Activated naive CD4-positive, alpha-beta T cell treated with anti-CD3 and anti-CD28 coated beads for 36 hours (primary cell): Measurements from ENCODE around the gene TGM2. TPM values are rescaled to one million over a fixed set of nuclear protein-coding genes. Genes with fewer than 3 reads are reported as not detected.

ENCODE experiments used
- CTCF ChIA-PET: fragments of 350-600 bp; sonication (Branson Sonifier 250); formaldehyde crosslinking; loops from one replicate; lab custom pipeline; 2021; ENCODE audit warnings: antibody characterized with exemption; lab: Charles Lee
- DNase-seq: peaks from one replicate; pipeline ENCODE4 v3.0.0-alpha.2; 2020
- H3K27ac Mint-ChIP-seq: one replicate; pipeline ENCODE4 v1.8.0; 2021; ENCODE audit warnings: mild to moderate bottlenecking, mixed read lengths
- H3K27me3 Mint-ChIP-seq: one replicate; pipeline ENCODE4 v1.8.0; 2021; ENCODE audit warnings: low read depth, mixed read lengths
- H3K36me3 Mint-ChIP-seq: one replicate; pipeline ENCODE4 v1.8.0; 2021; ENCODE audit warnings: low read depth, mixed read lengths
- H3K4me1 Mint-ChIP-seq: one replicate; pipeline ENCODE4 v1.8.0; 2021; ENCODE audit warnings: low read depth, mixed read lengths
- H3K4me3 Mint-ChIP-seq: one replicate; pipeline ENCODE4 v1.8.0; 2021; ENCODE audit warnings: mild to moderate bottlenecking, moderate library complexity, mixed read lengths
- H3K9me3 Mint-ChIP-seq: one replicate; pipeline ENCODE4 v1.8.0; 2021; ENCODE audit warnings: mixed read lengths
- intact Hi-C: fragments of 100-400 bp; cut with micrococcal nuclease; formaldehyde crosslinking; loops from one replicate; pipeline ENCODE4 v1.15.1; 2023
- total RNA-seq, 2 experiments: library from RNA; stranded (reverse); gene quantifications; one replicate each; pipeline ENCODE4 v1.2.3, GENCODE V29; 2021

TGM2 gene
- total RNA-seq, 2 experiments from 2014 or later, result not detected

DNA sequence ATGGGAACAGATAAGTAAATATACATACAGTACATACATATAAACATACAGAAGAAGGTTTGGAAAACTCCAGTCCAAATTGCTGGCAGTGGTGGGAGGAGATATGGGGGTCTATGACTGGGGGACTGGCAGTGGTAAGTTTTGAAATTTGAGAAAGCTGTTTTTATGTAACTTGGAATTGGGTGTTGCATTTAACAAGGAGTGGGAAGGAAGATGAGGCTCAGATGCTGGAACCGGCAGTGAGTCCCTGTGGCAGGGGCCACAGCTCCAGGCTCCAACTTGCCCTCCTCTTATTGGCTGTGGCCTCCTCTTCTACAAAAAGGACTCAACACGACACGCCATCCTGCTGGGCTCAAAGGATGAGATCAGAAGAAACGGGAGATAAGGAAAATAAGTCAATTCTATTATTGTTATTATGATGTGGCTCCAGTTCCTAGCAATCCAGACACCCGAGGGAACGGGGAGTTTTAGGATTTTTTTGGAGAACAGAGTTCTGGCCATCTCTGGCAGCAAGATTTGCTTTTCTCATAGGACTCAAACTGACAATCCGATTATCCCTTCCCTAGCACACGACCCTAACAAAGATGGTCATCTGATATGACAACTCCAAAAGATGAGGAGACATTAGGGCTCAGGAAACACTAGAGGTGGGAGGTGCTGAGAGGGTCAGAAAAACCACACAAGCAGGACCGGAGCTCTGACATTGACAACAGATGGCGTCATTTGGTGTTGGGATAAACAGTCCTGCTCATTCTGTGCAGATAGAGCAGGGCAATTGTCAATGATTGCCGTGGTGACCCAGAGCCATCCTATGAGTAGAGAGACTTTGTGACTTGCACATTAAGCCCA lies 6.0 kb upstream of the TGM2 start:
- H3K4me1 Mint-ChIP-seq, result no peaks in the 10 kb centered on the region
- intact Hi-C loops, result no loop called here
- no peaks in the 10 kb centered on the region for H3K9me3 Mint-ChIP-seq
- peaks cover 8% of the 10 kb centered on the region for H3K27me3 Mint-ChIP-seq
- CTCF ChIA-PET, result no interaction called here
- no peak overlapping the region for H3K27ac Mint-ChIP-seq
- no peak overlapping the region for H3K4me3 Mint-ChIP-seq
- no peak for DNase-seq
- no peaks in the 10 kb centered on the region for H3K36me3 Mint-ChIP-seq

- intact Hi-C loops, result no loop called here
- H3K27ac Mint-ChIP-seq, result no peak overlapping the region
Measured at GRCh38 chr20:38170219-38170825, 5.3 kb upstream of the TGM2 start.

GRCh38 chr20:38169636-38170193 lies 4.6 kb upstream of the TGM2 start:
- CTCF ChIA-PET, result no interaction called here
- H3K27me3 Mint-ChIP-seq, result peaks cover 19% of the 10 kb centered on the region
- no peaks in the 10 kb centered on the region for H3K9me3 Mint-ChIP-seq
- intact Hi-C loops, result loop anchor here (5.0 kb wide), 3 partner anchors 97 to 607 kb away; partner anchors contain the start of gene VSTM2L
- no peak overlapping the region for H3K4me3 Mint-ChIP-seq
- no peak for DNase-seq
- no peaks in the 10 kb centered on the region for H3K36me3 Mint-ChIP-seq
- H3K4me1 Mint-ChIP-seq, result peaks cover 5% of the 10 kb centered on the region
- no peak overlapping the region for H3K27ac Mint-ChIP-seq

More at GRCh38 chr20:38170219-38170825, 5.3 kb upstream of the TGM2 start:
- Mint-ChIP-seq H3K4me1 (peaks cover 4% of the 10 kb centered on the region), H3K9me3 (no peaks in the 10 kb centered on the region), H3K4me3 (no peak overlapping the region), H3K27me3 (peaks cover 16% of the 10 kb centered on the region), H3K36me3 (no peaks in the 10 kb centered on the region)
- DNase-seq, result no peak
- CTCF ChIA-PET, result no interaction called here

- intact Hi-C loops, result loop anchor here (5.0 kb wide), 3 partner anchors 97 to 607 kb away; partner anchors contain the start of gene VSTM2L
- H3K4me3 Mint-ChIP-seq, result no peak overlapping the region
- DNase-seq, result no peak
- H3K9me3 Mint-ChIP-seq, result no peaks in the 10 kb centered on the region
- H3K27ac Mint-ChIP-seq, result no peak overlapping the region
- CTCF ChIA-PET, result interaction anchor here (1.1 kb wide), 1 partner anchor 52 kb away, joined by 3 read pairs; no protein-coding TSS in a partner anchor
- no peaks in the 10 kb centered on the region for H3K36me3 Mint-ChIP-seq
- H3K27me3 Mint-ChIP-seq, result peaks cover 24% of the 10 kb centered on the region
- peaks cover 5% of the 10 kb centered on the region for H3K4me1 Mint-ChIP-seq
Measured at GRCh38 chr20:38168791-38169589, 3.9 kb upstream of the TGM2 start.

- H3K27ac Mint-ChIP-seq, result no peak overlapping the region
- no peaks in the 10 kb centered on the region for H3K9me3 Mint-ChIP-seq
- DNase-seq, result no peak
- no peak overlapping the region for H3K4me3 Mint-ChIP-seq
- H3K36me3 Mint-ChIP-seq, result no peaks in the 10 kb centered on the region
- intact Hi-C loops, result loop anchor here (5.0 kb wide), 3 partner anchors 96 to 606 kb away; partner anchors contain the start of gene VSTM2L
- peaks cover 24% of the 10 kb centered on the region for H3K27me3 Mint-ChIP-seq
- CTCF ChIA-PET, result interaction anchor here (0.7 to 1.1 kb wide), 2 partner anchors 39 to 53 kb away, joined by 3 to 4 read pairs; no protein-coding TSS in a partner anchor
- H3K4me1 Mint-ChIP-seq, result peaks cover 5% of the 10 kb centered on the region
Measured at GRCh38 chr20:38167851-38168760, 3.0 kb upstream of the TGM2 start.

DNA sequence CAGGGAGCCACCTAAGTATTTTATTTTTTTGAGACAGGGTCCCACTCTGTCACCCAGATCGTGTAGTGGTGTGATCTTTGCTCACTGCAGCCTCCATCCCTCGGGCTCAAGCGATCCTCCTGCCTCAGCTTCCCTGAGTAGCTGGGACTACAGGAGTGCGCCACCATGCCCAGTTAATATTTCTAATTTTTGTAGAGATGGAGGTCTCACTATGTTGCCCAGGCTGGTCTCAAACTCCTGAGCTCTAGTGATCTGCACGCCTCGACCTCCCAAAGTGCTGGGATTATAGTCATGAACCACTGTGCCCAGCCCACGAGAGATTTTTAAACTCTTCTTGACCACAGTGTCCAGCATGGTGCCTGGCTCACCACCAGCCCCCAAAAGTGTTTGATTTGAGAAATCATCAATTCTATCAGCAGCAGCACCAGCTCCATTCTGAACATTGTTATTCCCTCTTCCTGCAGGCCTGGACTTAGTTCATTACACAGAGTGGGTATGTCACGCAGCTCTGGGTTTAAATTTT lies 2.3 kb upstream of the TGM2 start:
- CTCF ChIA-PET, result interaction anchor here (0.7 kb wide), 1 partner anchor 40 kb away, joined by 4 read pairs; no protein-coding TSS in a partner anchor
- Mint-ChIP-seq H3K27me3 (peaks cover 29% of the 10 kb centered on the region), H3K4me3 (no peak overlapping the region), H3K9me3 (no peaks in the 10 kb centered on the region), H3K36me3 (no peaks in the 10 kb centered on the region), H3K4me1 (peaks cover 5% of the 10 kb centered on the region), H3K27ac (no peak overlapping the region)
- intact Hi-C loops, result loop anchor here (5.0 kb wide), 3 partner anchors 95 to 605 kb away; partner anchors contain the start of gene VSTM2L
- DNase-seq, result no peak

DNA sequence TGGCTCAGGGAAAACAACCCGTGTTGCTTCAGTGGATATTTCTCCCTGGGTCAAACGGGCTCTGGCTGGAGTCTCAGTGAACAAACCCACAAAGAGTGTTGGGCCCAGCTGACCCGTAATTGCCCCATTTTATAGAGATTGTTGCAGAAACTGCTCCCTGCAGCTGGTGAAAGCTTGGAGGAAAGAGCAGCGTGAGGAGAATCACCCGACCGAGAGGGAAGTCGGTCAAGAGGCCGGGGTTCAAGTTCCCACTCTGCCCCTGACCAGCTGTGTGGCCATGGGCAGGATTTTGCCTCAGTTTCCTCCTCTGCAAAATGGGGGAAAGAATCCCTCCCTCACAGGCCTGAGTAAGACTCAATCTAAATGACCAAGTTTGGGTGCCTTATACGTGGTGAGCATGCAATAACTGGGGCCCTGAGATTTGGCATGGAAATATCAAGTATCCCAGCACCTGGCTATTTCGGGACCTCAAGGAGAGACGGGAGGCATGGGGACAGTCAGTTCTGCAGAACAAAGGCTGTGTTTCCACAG lies 1.7 kb upstream of the TGM2 start:
- intact Hi-C loops, result loop anchor here (5.0 kb wide), 3 partner anchors 94 to 604 kb away; partner anchors contain the start of gene VSTM2L
- H3K27ac Mint-ChIP-seq, result no peak overlapping the region

GRCh38 chr20:38165966-38166702 lies 1.1 kb upstream of the TGM2 start:
- H3K27me3 Mint-ChIP-seq, result peaks cover 26% of the 10 kb centered on the region
- H3K9me3 Mint-ChIP-seq, result no peaks in the 10 kb centered on the region
- H3K27ac Mint-ChIP-seq, result no peak overlapping the region
- intact Hi-C loops, result loop anchor here (1.0 to 5.0 kb wide), 4 partner anchors 94 to 604 kb away; partner anchors contain the start of gene VSTM2L
- no peaks in the 10 kb centered on the region for H3K36me3 Mint-ChIP-seq
- DNase-seq, result no peak
- no peak overlapping the region for H3K4me3 Mint-ChIP-seq
- H3K4me1 Mint-ChIP-seq, result peaks cover 5% of the 10 kb centered on the region
- CTCF ChIA-PET, result interaction anchor here (0.6 to 1.3 kb wide), 5 partner anchors 34 to 264 kb away, joined by 3 to 7 read pairs (median 3); partner anchors contain the start of gene VSTM2L

More for the DNA sequence above, 1.7 kb upstream of the TGM2 start:
- no peak for DNase-seq
- Mint-ChIP-seq H3K36me3 (no peaks in the 10 kb centered on the region), H3K4me3 (no peak overlapping the region), H3K27me3 (peaks cover 28% of the 10 kb centered on the region), H3K4me1 (peaks cover 5% of the 10 kb centered on the region), H3K9me3 (no peaks in the 10 kb centered on the region)
- CTCF ChIA-PET, result interaction anchor here (0.8 to 1.3 kb wide), 4 partner anchors 53 to 264 kb away, joined by 3 to 7 read pairs (median 3); partner anchors contain the start of gene VSTM2L

DNA sequence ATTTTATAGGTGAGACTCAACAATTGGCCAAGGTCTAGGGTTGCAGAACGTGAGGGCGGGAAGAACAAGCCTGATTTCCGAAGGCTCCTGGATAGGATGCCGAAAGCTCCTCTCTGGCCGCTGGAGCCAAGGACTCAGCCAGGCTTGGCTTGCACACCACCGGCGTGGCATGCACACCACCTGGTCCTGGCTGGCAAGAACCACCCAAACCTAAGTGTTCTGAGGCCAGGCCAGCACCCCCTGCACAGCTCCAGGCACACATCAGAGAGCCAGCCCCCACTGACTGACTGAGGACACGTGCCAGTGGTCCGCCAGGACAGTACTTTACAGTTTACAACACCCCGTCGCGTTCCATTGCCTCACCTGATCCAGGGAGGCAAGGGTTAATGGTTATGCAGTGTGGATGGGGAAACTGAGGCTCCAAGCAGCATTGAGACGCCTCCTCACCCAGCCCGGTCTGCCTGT lies 414 bp downstream of the TGM2 start:
- intact Hi-C loops, result loop anchor here (1.0 to 5.0 kb wide), 4 partner anchors 92 to 602 kb away; partner anchors contain the start of gene VSTM2L
- H3K9me3 Mint-ChIP-seq, result no peaks in the 10 kb centered on the region
- CTCF ChIA-PET, result interaction anchor here (0.7 kb wide), 3 partner anchors 10 to 91 kb away, joined by 3 read pairs; no protein-coding TSS in a partner anchor
- H3K27me3 Mint-ChIP-seq, result peaks cover 21% of the 10 kb centered on the region
- H3K27ac Mint-ChIP-seq, result no peak overlapping the region
- H3K4me1 Mint-ChIP-seq, result peaks cover 5% of the 10 kb centered on the region
- H3K36me3 Mint-ChIP-seq, result no peaks in the 10 kb centered on the region
- no peak overlapping the region for H3K4me3 Mint-ChIP-seq
- no peak for DNase-seq

- CTCF ChIA-PET, result interaction anchor here (0.7 to 1.3 kb wide), 4 partner anchors 9 to 652 kb away, joined by 3 to 5 read pairs (median 3); no protein-coding TSS in a partner anchor
- H3K4me3 Mint-ChIP-seq, result no peak overlapping the region
- no peaks in the 10 kb centered on the region for H3K9me3 Mint-ChIP-seq
- H3K27ac Mint-ChIP-seq, result no peak overlapping the region
- H3K4me1 Mint-ChIP-seq, result peaks cover 5% of the 10 kb centered on the region
- H3K36me3 Mint-ChIP-seq, result no peaks in the 10 kb centered on the region
- intact Hi-C loops, result no loop called here
- no peak for DNase-seq
- peaks cover 21% of the 10 kb centered on the region for H3K27me3 Mint-ChIP-seq
Measured at GRCh38 chr20:38164069-38164468, 1.0 kb downstream of the TGM2 start.
